K562 (cell line): ENCODE data around the gene CLEC12A. TPM values are rescaled to one million over a fixed set of nuclear protein-coding genes. Genes with fewer than 3 reads are reported as not detected.

ENCODE experiments used
- ATAC-seq: fragments of 200-7000 bp; cut with Tn5 transposase; 3 replicates; pipeline ENCODE4 v1.9.1; 2020; ENCODE audit warnings: moderate library complexity
- BruUV-seq: library from RNA; stranded (reverse); fragments of 400-500 nt; replicated peaks from 2 replicates; lab custom pipeline; 2021; lab: Mats Ljungman, UMichigan
- CTCF ChIA-PET: fragments of 300-600 bp; formaldehyde crosslinking; extraction: SDS; loops from one replicate; lab custom pipeline; 2021; ENCODE audit warnings: low intra/inter-chr PET ratio; lab: Yijun Ruan, JAX
- POLR2A ChIA-PET: fragments of 300-600, 350-650 bp; sonication (Branson Sonifier 250); formaldehyde crosslinking; extraction: SDS; loops from one replicate; lab custom pipeline; 2021; ENCODE audit warnings: antibody characterized with exemption, inconsistent platforms; lab: Yijun Ruan, JAX
- DNase-seq, 4 experiments: peaks; one replicate each; pipeline versions ENCODE4 v3.0.0 to v3.0.0-alpha.2; 2011 to 2018; ENCODE audit warnings: low spot score in 3 of 4, mixed read lengths in 3 of 4; ENCODE audit errors: extremely low read depth in 1 of 4
- FAIRE-seq: peaks from 2 replicates; lab custom pipeline; 2011; peaks lifted over from hg19 to GRCh38; lab: Jason Lieb, UNC
- H2AFZ ChIP-seq: 2 replicates; pipeline ENCODE4 v1.6.0; 2011; ENCODE audit warnings: low read depth, low read length, control low read depth, inconsistent platforms
- H3K27ac ChIP-seq: fragments of 200-600 bp; 3 replicates; pipeline ENCODE4 v1.8.0; 2011; ENCODE audit warnings: low read depth, mild to moderate bottlenecking, control low read depth, inconsistent platforms, low read length, moderate library complexity, mixed read lengths; ENCODE audit errors: extremely low read depth
- H3K27me3 ChIP-seq, 2 experiments: fragments of 300-600 bp in 1 of 2; 2 replicates in 1 of 2; 3 replicates in 1 of 2; pipeline versions ENCODE4 v1.6.0 to v1.8.0; 2011; ENCODE audit warnings: inconsistent platforms in 2 of 2, low read length in 2 of 2, mild to moderate bottlenecking in 1 of 2, mixed read lengths in 1 of 2, moderate library complexity in 1 of 2; ENCODE audit not compliant: control insufficient read depth in 2 of 2, insufficient read depth in 2 of 2
- H3K36me3 ChIP-seq: fragments of 300-600 bp; 3 replicates; pipeline ENCODE4 v1.8.0; 2011; ENCODE audit warnings: mild to moderate bottlenecking, low read length, inconsistent platforms; ENCODE audit not compliant: control insufficient read depth, insufficient read depth
- H3K4me1 ChIP-seq, 2 experiments: fragments of 200-600 bp in 1 of 2; replicated peaks in 1 of 2; 2 replicates in 1 of 2; 3 replicates in 1 of 2; pipeline versions ENCODE4 v1.5.1 to v1.8.0; 2011; ENCODE audit warnings: inconsistent platforms in 2 of 2, low read length in 2 of 2, mild to moderate bottlenecking in 1 of 2, mixed read lengths in 1 of 2, moderate library complexity in 1 of 2; ENCODE audit not compliant: control insufficient read depth in 2 of 2, insufficient read depth in 2 of 2
- H3K4me2 ChIP-seq: 2 replicates; pipeline ENCODE4 v1.6.1; 2011; ENCODE audit warnings: low read length, control low read depth, inconsistent platforms, mixed read lengths; ENCODE audit not compliant: insufficient read depth
- H3K4me3 ChIP-seq: fragments of 200-600 bp; sonication (generic), shearing (Covaris generic); 2 replicates; pipeline ENCODE4 v1.5.1; 2016; ENCODE audit warnings: control low read depth, inconsistent platforms
- H3K79me2 ChIP-seq: fragments of 200-600 bp; 3 replicates; pipeline ENCODE4 v1.8.0; 2011; ENCODE audit warnings: low read length, inconsistent platforms; ENCODE audit not compliant: control insufficient read depth, insufficient read depth
- H3K9ac ChIP-seq, 2 experiments: 2 replicates each; pipeline versions ENCODE4 v1.6.0 to v1.6.1; 2011; ENCODE audit warnings: low read depth in 2 of 2, low read length in 2 of 2, control low read depth in 1 of 2, inconsistent platforms in 1 of 2, mild to moderate bottlenecking in 1 of 2, mixed read lengths in 1 of 2; ENCODE audit not compliant: insufficient read depth in 1 of 2
- H3K9me1 ChIP-seq: one replicate; pipeline ENCODE4 v1.6.0; 2011; ENCODE audit warnings: inconsistent platforms, mild to moderate bottlenecking, low read length, moderate library complexity; ENCODE audit not compliant: control insufficient read depth, insufficient read depth
- H3K9me3 ChIP-seq: replicated peaks from 2 replicates; pipeline ENCODE4 v1.5.1; 2011; ENCODE audit warnings: low read depth, low read length, inconsistent platforms; ENCODE audit not compliant: control insufficient read depth, insufficient read depth
- H4K20me1 ChIP-seq: replicated peaks from 2 replicates; pipeline ENCODE4 v1.6.1; 2011; ENCODE audit warnings: low read length, inconsistent platforms, mixed read lengths; ENCODE audit not compliant: control insufficient read depth, insufficient read depth
- AFF4 ChIP-seq: sonication (generic); formaldehyde crosslinking; IDR thresholded peaks from 2 replicates; pipeline ENCODE4 v1.8.0; 2023; ENCODE audit warnings: mild to moderate bottlenecking, missing genetic modification reagents
- BRF2 ChIP-seq: IDR thresholded peaks from 3 replicates; pipeline ENCODE4 v1.6.1; 2011; ENCODE audit warnings: borderline replicate concordance, mild to moderate bottlenecking; ENCODE audit not compliant: insufficient read length, insufficient read depth
- CBX1 ChIP-seq: sonication (generic); IDR thresholded peaks from 2 replicates; pipeline ENCODE4 v1.6.1; 2016; ENCODE audit warnings: antibody characterized with exemption, low read depth, mild to moderate bottlenecking
- CEBPG ChIP-seq, 3 experiments: fragments of 200-800 bp in 1 of 3; sonication (Bioruptor generic) in 1 of 3; sonication (generic) in 1 of 3; formaldehyde crosslinking in 1 of 3; IDR thresholded peaks in 2 of 3; conservative IDR thresholded peaks in 1 of 3; 2 replicates each; pipeline versions ENCODE4 v1.6.1 to v1.8.0; 2016 to 2022; ENCODE audit warnings: missing compliant biosample characterization in 2 of 3, missing genetic modification characterization in 2 of 3, mild to moderate bottlenecking in 1 of 3, missing genetic modification reagents in 1 of 3
- E2F1 ChIP-seq: sonication (generic); formaldehyde crosslinking; IDR thresholded peaks from 2 replicates; pipeline ENCODE4 v1.8.1; 2023; ENCODE audit warnings: mild to moderate bottlenecking, missing genetic modification reagents, moderate library complexity
- HNRNPL ChIP-seq: fragments of 200-400 bp; formaldehyde crosslinking; IDR thresholded peaks from 2 replicates; pipeline ENCODE4 v1.6.1; 2017; ENCODE audit warnings: low read depth, mild to moderate bottlenecking, low read length
- MEIS2 ChIP-seq: fragments of 450-650 bp; IDR thresholded peaks from 2 replicates; pipeline ENCODE4 v1.6.1; 2014; ENCODE audit warnings: mild to moderate bottlenecking; ENCODE audit not compliant: partially characterized antibody
- PRPF4 ChIP-seq: fragments of 200-400 bp; formaldehyde crosslinking; IDR thresholded peaks from one replicate; pipeline ENCODE4 v1.6.1; 2017; ENCODE audit warnings: low read length, low read depth, mild to moderate bottlenecking; ENCODE audit not compliant: insufficient read depth, poor library complexity, severe bottlenecking
- SRSF7 ChIP-seq: fragments of 200-400 bp; formaldehyde crosslinking; optimal IDR thresholded peaks from 2 replicates; pipeline ENCODE3; 2017; ENCODE audit warnings: mild to moderate bottlenecking, low read depth, low read length
- THRB ChIP-seq: fragments of 450-650 bp; formaldehyde crosslinking; conservative IDR thresholded peaks from 2 replicates; pipeline ENCODE4 v1.4.0; 2022; ENCODE audit warnings: mild to moderate bottlenecking, missing genetic modification characterization
- U2AF1 ChIP-seq: fragments of 200-400 bp; formaldehyde crosslinking; optimal IDR thresholded peaks from 2 replicates; pipeline ENCODE3; 2017; ENCODE audit warnings: mild to moderate bottlenecking, low read depth, low read length, moderate library complexity
- ZNF12 ChIP-seq: sonication (generic); formaldehyde crosslinking; IDR thresholded peaks from 2 replicates; pipeline ENCODE4 v1.4.0; 2020; ENCODE audit warnings: mild to moderate bottlenecking, missing genetic modification reagents
- ZNF143 ChIP-seq: sonication (generic); formaldehyde crosslinking; IDR thresholded peaks from 2 replicates; pipeline ENCODE4 v1.9.0; 2022; ENCODE audit warnings: mild to moderate bottlenecking, missing genetic modification reagents
- ZNF551 ChIP-seq: fragments of 250-450 bp; sonication (Bioruptor Pico); IDR thresholded peaks from 2 replicates; pipeline ENCODE4 v1.5.0; 2021; ENCODE audit warnings: mild to moderate bottlenecking, moderate library complexity
- ZNF717 ChIP-seq: fragments of 250-450 bp; sonication (Bioruptor Pico); IDR thresholded peaks from 2 replicates; pipeline ENCODE4 v1.5.0; 2021
- ZNF766 ChIP-seq: fragments of 200-800 bp; sonication (Bioruptor generic); conservative IDR thresholded peaks from 2 replicates; pipeline ENCODE4 v1.6.1; 2016; ENCODE audit warnings: missing genetic modification characterization, missing compliant biosample characterization
- in situ Hi-C: fragments of 300-500 bp; cut with MboI; formaldehyde crosslinking; loops from 4 replicates; pipeline ENCODE4 v1.15.0; 2018; ENCODE audit warnings: inconsistent platforms, mixed read lengths
- intact Hi-C: fragments of 100-400 bp; cut with micrococcal nuclease; formaldehyde crosslinking; loops from 2 replicates; pipeline ENCODE4 v1.14.2; 2022
- polyA plus RNA-seq, 8 experiments: library from polyadenylated mRNA; depleted of rRNA in 4 of 8; stranded (reverse) in 5 of 8; unstranded in 3 of 8; fragments of >200 nt; fragmentation: Nextera tagmentation in 2 of 8; fragmentation: Illumina TruSeq in 1 of 8; extraction: Ambion mirVana in 2 of 8; extraction: Trizol in 1 of 8; gene quantifications; 2 replicates each; pipeline versions ENCODE4 v1.2.1 to v1.2.3, GENCODE V29; 2011 to 2014; ENCODE audit warnings: inconsistent platforms in 1 of 8, missing spikeins in 1 of 8
- total RNA-seq, 7 experiments: library from RNA; depleted of rRNA in 6 of 7; stranded (reverse); fragments of >200 nt in 6 of 7; fragmentation: Illumina TruSeq in 2 of 7; extraction: Trizol in 2 of 7; gene quantifications; 2 replicates each; pipeline versions ENCODE4 v1.2.1 to v1.2.3, GENCODE V29; 2011 to 2021; ENCODE audit warnings: low replicate concordance in 1 of 7

Gene CLEC12A
- total and polyA plus RNA-seq, 9 of the 15 experiments (the other 6 are each of a cell fraction or from before 2014, with no cell fraction given): not detected

- ChIA-PET CTCF (no interaction called here), POLR2A (no interaction called here)
- Histone ChIP-seq H3K4me3 (no peak overlapping the region), H2AFZ (no peak overlapping the region), H4K20me1 (no peaks in the 10 kb centered on the region), H3K27ac (no peak overlapping the region), H3K79me2 (no peaks in the 10 kb centered on the region), H3K36me3 (no peaks in the 10 kb centered on the region), H3K4me2 (no peak overlapping the region), H3K27me3 (no peaks in the 10 kb centered on the region; a peak in 1 of 5 replicates), H3K9ac (no peak overlapping the region), H3K9me1 (no peaks in the 10 kb centered on the region), H3K4me1 (no peaks in the 10 kb centered on the region), H3K9me3 (no peaks in the 10 kb centered on the region)
- no peak for FAIRE-seq
- BruUV-seq: no TSS peak
- intact Hi-C loops (no loop called here), in situ Hi-C loops (no loop called here)
- no peak for DNase-seq
- no peak for ATAC-seq
- no peak for TF ChIP-seq ZNF717 (CRISPR knock-in tag)
- TF ChIP-seq SRSF7: no peak
- TF ChIP-seq ZNF766 (CRISPR knock-in tag): no peak
- TF ChIP-seq MEIS2: no peak
- TF ChIP-seq U2AF1: no peak
- no peak for TF ChIP-seq CBX1
- TF ChIP-seq ZNF551 (CRISPR knock-in tag): no peak
- no peak for TF ChIP-seq HNRNPL
- TF ChIP-seq PRPF4: no peak
- no peak for TF ChIP-seq THRB (CRISPR knock-in tag)
- TF ChIP-seq E2F1 (CRISPR knock-in tag): no peak
- no peak for TF ChIP-seq BRF2
- no peak for TF ChIP-seq ZNF12 (CRISPR knock-in tag)
- TF ChIP-seq CEBPG (CRISPR knock-in tag; IDR thresholded peaks at IDR 0.05): no peak
- TF ChIP-seq CEBPG (tag; conservative IDR thresholded peaks at IDR 0.05 in 1 of 2, IDR thresholded peaks at IDR 0.05 in 1 of 2): no peak
- TF ChIP-seq ZNF143 (CRISPR knock-in tag): no peak
- no peak for TF ChIP-seq AFF4 (CRISPR knock-in tag)
Measured at GRCh38 chr12:9957834-9958233, 13.4 kb upstream of the CLEC12A start.
